Embryonic facial prominence (tissue), 1 donor: ENCODE data around the gene LMTK2.
A peak's percentile ranks its signal among the peaks of the same experiment; 100 is the strongest.

Experiments used
- DNase-seq: peaks from one replicate; pipeline ENCODE4 v3.0.0-alpha.2; 2016; ENCODE audit errors: extremely low spot score

Gene LMTK2

DNA sequence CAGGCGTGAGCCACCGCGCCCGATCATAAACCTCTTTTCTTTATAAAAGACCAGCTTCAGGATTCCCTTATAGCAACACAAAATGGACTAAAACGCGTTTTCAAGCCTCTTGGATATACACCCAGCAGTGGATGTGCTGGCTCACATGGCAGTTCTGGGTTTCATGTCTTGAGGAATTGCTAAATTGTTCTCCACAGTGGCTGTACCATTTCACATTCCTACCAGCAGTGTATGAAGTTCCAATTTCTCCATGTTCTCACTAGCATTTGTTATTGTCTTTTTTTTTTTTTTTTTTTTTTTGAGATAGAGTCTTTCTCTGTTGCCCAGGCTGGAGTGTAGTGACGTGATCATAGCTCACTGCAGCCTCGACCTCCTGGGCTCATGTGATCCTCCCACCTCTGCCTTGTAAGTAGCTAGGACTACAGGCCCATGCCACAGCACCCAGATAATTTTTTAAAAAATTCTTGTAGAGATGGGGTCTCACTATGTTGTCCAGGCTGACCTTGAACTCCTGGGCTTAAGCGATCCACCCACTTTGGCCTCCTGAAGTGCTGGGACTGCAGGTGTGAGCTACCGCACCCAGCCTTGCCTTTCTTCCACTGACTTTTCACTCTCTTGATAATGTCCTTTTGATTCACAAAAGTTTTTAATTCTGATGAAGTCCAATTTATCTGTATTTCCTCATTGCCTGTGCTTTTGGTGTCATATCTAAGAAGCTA is 127.9 kb downstream of the LMTK2 start:
- DNase-seq: no peak

DNA sequence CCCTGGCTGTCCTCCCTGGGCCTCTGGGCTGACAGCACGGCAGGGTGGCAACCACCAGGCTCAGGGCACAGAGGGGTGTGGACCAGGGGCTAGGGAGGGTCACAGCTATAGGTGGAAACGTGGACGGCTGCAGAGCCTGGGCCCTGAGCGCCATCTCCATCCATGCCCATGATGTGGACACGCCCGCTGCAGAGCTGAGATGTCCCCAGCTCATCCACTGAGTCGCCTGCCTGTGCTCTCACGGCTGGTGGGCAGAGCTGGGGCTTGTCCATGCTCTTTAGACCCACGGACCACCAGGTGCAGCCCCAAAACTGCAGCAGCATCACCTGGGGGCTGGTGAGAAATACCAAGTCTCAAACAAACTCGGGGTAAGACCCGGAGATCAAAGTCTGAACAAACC is 129.2 kb downstream of the LMTK2 start:
- no peak for DNase-seq

DNA sequence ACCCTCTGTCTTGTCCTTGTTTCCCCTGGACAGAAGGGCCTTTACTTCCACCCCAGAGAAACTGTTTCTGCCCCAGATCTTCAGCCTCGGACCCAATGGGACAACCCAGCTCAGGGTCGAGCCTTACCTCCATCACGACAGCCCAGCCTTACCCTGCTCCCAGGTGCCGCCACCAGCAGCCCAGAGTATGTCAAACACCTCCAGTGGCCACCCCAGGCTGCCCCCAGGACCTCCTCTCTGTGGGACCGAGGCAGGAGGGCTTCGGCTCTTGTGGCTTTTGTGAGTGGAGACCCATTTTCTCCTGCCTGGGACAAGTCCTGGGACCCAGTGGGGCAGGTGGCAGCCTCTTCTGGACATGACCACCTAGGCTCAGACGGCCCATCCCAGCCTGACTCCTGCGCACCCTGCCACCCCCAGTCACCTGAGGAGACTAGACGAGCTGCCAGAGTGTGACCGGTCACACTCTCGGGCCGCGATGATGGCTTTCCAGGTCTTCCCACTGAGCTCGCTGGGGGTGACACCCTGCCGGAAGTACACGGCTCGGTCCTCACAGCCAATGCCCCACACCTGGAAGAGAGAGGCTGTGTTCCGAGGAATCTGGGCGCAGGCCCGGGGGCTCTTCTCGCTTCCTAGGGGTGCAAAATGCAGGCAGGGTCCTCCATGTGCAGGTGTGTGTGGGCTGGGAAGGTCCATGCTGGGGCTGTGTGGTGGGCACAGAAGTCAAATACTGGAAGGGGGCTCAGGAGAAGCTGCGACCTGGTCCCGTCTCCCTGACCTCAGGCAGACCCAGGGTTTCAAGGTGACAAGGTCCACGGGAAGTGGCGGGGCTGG is 129.9 kb downstream of the LMTK2 start:
- DNase-seq: no peak

DNA sequence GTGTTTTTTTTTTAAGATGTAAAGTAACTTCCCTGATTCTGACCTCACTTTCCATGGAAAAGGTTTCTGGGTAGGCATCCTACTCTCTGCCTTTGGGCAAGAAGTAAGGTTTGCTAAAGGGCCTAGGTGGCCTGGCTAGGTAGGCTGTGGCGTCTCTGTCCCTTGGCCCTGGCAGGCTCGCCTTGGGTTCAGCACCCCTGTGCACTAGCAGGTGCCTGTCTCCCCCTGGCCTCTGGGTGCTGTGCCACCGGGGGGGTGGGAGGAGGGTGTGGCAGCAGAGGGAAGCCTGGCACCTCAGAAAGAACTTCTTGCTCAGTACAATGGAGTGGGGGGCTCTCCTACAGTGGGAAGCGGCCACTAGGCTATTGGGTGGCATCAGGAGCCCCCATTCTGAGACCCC is 131.4 kb downstream of the LMTK2 start:
- no peak for DNase-seq

DNA sequence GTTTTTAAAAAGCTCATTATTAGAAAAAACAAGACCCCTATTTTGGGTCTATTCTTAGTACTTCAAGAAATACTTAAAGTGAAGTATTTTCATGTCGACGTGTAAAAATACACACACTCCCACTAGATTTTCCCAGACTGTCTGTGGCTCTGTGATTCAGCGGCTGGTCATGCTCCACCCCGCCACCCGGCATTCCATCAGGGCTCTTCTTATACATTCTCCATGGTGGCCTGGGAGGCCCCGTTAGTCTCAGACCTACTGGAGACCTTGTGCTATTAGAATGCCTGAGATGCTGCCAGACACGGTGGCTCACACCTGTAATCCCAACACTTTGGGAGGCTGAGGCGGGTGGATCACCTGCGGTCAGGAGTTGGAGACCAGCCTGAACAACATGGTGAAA is 132.3 kb downstream of the LMTK2 start:
- no peak for DNase-seq

DNA sequence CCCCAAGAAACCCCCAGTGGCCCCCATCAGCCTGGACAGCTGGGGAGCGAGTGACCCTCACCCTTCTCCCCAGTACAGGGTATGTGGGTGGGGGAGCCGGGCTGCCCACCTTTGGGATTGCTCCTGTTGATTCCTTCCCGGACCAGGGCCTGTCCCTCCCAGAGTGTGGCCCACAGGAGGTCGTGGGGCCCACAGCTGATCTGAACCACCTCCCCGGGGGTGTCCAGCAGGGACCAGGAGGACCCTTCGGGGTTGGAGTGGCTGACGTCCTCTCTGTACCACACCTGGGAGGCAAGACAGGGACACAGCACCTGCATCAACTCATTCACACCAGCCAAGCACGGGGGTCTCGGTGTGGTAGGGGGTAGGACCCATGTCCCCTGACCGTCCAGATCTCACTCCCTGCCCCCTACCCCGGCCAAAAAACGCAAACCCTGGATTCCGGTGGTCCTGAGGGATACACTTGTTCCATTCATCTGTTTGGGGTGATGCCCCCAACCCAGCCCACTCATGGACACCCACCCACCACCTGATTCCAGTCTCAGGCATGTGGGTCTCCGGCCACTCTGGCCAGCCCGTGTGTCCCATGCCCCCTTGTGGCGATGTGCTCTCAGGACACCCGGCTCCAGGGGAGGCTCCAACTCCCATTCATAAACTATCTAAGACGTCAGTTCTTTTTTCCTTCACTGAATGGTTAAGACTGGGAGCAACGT is 134.5 kb downstream of the LMTK2 start:
- no peak for DNase-seq

DNA sequence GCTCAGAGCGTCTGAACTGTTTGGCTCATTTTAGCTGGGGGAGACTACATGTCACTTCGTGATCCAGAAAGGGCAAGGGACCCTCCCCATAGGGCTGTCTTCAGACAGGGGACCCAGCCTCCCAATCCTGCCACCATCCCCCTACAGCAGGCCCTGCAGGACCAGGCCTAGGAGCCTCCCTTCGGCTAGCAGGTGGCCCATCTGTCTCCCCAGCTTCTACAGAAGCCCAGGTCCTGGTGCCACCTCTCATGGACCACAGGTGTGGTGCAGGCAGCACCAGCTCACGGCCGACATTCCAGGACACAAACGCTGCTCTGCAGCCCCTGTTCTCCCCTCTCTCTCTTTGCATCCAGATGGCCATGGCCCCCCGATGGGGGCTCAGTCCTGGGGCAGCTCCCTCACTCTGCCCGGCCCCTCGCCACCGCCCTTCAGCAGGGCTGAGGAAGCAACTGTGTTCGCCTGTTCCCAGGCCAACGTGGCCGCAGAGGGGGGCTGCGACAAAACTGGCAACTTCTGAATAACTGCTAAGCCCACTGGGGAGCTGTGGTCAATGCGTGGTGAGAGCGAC is 135.1 kb downstream of the LMTK2 start:
- DNase-seq: no peak

DNA sequence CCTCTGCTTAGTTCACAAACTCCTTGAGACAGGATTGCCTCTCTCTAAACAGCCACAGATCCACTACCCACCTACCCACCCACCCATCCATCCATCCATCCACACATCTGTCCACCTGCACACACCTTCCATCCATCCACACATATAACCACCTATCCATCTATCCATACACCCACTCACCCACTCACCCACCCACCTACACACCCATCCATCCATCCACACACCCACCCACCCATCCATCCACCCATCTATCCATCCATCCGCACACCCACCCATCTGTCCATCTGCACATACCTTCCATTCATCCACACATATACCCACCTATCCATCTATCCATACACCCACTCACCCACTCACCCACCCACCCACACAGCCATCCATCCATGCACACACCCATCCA is 135.7 kb downstream of the LMTK2 start:
- DNase-seq: no peak

DNA sequence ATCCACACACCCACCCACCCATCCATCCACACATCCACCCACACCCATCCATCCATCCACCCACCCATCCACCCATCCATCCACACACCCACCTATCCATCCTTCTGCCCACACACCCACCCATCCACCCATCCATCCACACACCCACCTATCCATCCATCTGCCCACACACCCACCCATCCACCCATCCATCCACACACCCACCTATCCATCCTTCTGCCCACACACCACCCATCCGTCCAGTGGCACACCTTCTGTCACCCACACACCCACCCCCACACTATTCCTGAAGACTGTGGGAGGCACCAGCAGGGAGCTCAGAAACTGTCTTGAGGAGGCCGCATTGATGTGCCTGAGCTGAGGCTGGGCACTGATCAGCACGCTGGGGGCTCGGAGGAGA is 136.3 kb downstream of the LMTK2 start:
- DNase-seq: no peak

DNA sequence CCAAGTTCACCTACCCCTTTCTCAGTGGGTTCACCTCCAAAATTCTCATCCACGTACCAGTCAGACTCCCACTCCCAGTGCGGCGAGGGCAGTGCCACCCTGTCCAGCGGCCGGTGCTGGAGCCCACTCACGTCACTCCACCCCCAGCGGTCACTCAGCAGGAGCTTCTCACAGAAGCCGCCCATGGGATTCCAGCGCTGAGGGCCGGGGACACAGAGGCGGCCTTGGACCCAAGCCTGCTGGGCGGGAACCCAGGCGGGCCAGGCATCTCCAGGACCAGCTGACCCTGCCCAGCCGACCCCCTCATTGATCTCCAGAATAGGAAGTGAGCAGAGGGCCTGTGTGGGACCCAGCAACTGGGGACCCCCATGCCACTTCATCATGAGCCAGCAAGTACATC is 138.2 kb downstream of the LMTK2 start:
- no peak for DNase-seq

DNA sequence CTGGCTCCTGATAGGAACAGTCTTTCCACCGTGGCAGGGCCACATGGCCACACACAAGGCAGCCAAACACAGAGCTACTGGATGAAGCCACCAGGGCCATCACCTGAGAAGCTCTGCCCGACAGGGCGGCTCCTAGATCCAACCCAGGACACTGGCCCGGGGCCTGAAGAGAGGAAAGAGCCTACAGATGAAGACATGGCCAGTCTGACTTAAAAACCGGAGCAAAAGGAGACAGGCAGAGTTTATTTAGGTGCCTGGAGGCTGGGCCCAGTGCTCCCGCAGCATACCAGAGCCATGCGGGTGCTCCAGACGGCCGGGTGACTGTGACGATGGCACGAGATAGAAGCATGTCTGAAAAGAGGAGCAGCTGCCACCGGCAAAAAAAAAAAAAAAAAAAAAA is 141.5 kb downstream of the LMTK2 start:
- no peak for DNase-seq

DNA sequence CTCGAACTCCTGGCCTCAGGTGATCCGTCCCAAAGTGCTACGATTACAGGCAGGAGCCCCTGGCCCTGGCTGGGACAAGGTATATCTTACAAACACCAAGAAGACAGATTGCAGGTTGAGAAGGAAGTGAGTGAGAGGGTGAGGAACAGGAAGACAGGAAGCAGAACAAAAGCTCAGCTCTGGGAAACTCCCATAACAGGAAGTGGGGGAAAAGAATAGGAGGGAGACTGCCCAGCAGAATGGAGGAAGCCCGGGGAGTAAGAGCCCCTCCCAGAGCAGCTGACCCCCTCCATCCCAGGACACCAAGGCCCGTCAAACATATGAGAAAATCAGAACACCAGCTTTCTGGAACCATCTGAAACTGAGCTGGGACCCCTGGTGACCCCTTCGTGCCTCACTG is 142.4 kb downstream of the LMTK2 start:
- no peak for DNase-seq

DNA sequence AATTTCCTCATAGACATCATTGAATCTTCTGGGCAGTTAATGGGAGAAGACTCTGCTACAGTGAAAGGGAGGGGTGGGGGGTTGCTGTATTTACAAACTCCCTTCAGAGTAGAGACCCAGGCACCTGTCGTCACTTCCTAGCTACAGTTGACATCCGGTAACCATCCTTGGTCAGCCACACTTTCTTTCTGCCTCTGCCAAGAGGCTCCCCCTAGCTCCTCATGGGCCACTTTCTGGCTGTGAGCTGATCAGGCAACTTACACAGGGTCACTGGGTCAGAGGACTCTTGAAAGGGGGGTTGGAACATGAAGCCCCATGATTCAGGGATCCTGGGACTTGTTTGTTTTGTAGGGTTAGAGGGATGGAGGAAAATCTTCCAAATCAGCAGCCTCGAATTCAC is 144.1 kb downstream of the LMTK2 start:
- no peak for DNase-seq

DNA sequence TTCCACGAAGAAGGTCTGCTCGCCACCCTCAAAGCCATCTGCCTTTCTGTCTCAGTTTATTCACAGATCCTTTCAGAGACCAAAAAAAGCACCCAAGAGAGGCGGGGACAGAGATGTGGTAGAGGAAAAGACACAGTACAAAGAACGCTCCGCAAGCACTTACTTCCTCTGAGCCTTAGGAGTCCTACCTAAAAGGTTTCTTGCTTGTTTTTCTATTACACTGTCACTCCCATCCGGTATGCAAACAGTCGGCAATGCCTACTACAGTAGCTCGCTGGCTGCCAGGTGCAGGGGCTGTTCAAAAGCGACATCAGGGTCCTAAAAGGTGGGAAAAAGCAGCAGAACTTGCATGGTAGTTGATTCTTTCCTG is 144.6 kb downstream of the LMTK2 start:
- no peak for DNase-seq

DNA sequence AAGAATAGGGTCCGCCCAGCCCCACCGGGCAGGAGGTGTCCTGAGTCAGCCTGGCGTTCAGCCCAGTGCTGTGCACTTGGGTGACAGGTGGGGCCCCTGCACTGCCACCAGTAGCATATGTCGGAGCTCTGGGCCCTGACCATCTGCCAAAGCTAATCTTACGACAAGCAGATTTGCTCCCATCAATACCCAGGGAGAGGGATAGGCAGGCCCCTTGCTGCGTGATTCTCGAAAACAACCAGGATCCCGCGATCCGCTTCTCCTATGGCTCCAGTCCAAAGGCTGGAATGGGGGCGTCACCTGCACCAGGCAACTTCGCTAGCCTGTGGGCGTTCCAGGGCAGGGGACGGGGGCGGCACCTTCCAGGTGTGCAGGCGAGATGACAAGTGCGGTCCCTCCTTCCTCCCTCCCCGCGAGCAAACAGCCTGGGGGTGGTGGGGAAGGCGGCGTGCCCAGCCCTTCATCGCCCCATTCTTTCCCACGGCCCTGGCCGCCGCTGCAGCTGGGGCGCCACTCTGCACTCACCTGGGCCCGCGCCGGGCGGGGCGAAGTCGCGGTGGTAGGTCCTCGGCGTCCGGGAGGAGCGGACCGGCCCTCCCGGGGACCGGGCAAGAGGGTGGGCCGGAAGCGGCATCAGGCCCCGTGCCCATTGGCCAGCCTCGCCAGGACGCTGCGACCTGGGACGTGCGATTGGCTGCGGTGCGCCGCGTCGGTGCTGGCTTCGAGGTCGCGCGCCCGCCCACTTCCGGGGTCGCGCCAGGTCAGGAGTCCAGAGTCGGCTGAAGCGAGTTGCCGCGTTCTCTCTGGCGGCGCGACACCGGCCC is 145.2 kb downstream of the LMTK2 start, which contains the start of gene TECPR1:
TSS of gene TECPR1 (minus strand) at position 632 of the 824 bp plus-strand sequence. CDS start 6,086 bp downstream, outside the sequence.
- DNase-seq: peak; percentile 68

DNA sequence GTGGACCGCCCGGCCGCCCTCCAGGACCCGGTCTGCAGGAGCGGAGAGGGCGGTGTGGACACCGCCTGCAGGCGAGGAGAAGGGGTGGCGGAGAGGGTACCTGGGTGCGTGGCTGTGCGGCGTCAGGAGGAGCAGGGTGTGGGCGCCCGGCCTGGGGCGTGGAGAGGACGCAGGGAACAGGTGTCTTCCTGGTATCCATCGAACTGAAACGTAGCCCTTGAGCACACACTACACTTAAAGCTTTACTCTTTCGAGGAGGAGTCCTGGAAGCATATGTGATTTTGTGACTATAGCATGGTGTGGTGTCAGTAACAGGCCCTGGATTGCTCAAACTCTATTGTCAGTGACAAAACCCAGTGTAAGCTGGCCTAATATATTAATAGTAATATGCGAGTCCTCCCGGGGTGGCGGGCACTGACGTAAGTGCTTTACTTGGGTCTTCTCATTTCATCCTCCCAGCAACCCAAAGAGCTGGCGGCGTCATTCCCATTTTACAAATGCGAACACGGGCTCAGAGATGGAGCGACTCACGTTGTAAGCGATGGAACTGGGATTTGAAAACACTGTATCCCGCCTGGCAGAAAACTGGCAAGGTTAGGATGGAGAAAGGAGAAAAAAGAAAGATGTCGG is 145.9 kb downstream of the LMTK2 start:
- DNase-seq: no peak

DNA sequence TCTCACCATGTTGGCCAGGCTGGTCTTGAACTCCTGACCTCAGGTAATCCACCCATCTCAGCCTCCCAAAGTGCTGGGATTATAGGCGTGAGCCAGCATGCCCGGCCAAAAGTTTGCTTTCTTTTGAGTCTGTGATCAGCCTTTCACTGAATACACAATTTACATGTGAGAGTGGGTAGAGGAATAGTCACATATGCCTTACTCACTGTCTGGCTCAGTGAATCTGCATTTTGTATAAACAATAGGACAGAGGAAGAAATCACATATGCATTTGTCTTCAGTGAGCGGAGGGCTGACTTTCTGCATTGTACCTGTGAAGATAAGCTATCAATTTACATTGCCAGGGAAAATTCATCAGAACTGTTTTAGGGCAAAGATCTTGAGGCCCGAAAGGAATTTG is 147.9 kb downstream of the LMTK2 start:
- DNase-seq: no peak

DNA sequence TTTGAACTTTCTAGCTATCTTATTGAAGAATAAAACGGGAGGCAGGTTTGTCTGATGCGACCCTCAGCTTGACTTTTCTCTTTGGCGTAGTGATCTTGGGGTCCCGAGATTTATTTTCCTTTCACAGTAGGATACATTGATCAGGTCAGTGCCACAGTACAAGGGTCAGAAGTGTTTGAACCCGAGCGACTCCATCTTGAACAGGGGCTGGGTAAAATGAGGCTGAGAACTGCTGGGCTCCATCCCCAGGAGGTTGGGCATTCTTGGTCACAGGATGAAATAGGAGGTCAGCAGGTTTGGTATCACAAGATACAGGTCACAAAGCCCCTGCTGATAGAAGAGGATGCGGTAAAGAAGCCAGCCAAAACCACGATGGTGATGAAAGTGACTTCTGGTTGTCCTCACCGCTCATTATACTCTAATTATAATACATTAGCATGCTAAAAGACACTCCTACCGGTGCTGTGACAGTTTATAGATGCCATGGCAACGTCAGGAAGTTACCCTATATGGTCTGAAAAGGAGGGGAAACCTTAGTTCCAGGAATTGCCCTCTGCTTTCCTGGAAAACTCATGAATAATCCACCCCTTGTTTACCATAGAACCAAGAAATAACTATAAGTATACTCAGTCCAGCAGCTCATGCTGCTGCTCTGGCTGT is 148.4 kb downstream of the LMTK2 start:
- DNase-seq: no peak

DNA sequence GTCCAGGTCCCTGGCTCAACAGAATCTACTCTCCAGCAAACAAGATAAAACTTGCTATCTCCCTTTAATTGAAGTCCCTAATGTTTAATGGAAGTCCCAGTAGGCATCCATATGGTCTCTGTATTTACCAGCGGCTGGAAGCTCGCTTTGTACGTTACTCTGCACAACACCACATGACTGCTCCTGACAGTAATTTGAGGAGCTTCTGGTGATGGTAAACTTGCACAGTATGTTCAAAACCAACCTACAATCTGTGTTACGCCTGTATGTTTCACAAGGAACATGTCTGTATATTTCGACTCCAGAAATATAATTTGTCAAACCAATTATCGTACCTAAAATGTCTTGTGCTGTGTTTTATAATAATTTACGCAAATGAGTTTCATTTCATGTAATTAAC is 149.8 kb downstream of the LMTK2 start:
- no peak for DNase-seq

DNA sequence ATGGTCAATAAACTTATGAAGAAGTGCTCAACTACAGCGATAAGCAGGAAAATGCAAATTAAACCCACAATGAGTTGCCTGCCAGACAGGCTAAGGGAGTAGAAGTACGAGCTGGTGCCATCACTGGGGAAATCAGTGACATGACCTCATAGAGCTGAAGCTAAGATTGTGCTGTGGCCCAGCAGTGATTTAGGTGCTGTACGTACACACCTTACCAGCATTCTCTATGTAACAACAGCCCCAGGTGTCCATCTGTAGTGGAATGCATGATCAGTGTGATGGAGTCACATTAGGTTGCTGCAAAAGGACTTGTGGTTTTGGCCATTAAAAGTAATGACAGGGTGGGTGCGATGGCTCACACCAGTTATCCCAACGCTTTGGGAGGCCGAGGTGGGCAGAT is 151.0 kb downstream of the LMTK2 start:
- DNase-seq: no peak
